A673 (cell line): ENCODE measurements around the gene TBXAS1.

Source experiments
- CTCF ChIP-seq: fragments of 300-800, 200-600 bp; sonication (generic); conservative IDR thresholded peaks from 2 replicates; pipeline ENCODE4 v1.5.1; 2017; ENCODE audit warnings: low read depth, mild to moderate bottlenecking, antibody characterized with exemption, low read length, moderate library complexity, mixed read lengths
- EZH2 ChIP-seq: fragments of 200-600 bp; sonication (generic); IDR thresholded peaks from 2 replicates; pipeline ENCODE4 v1.6.1; 2017; ENCODE audit warnings: borderline replicate concordance, low read depth, mild to moderate bottlenecking, mixed read lengths, antibody characterized with exemption, low read length; ENCODE audit not compliant: poor library complexity, severe bottlenecking

GRCh38 chr7:139959285-139959628, 130.2 kb downstream of the TBXAS1 start:
- TF ChIP-seq CTCF = no peak
- TF ChIP-seq EZH2 = no peak
